Measurements from ENCODE around the gene VTI1B.
"Not testable (repeated sequence)": the region's sequence is repeated elsewhere in the genome, so short reads cannot be mapped to it uniquely, and the experiment has no call there.

The VTI1B gene, protein sequence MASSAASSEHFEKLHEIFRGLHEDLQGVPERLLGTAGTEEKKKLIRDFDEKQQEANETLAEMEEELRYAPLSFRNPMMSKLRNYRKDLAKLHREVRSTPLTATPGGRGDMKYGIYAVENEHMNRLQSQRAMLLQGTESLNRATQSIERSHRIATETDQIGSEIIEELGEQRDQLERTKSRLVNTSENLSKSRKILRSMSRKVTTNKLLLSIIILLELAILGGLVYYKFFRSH

GRCh38 chr14:67674480-67675218 is at the start of gene VTI1B:
VTI1B (minus strand) TSS chr14:67674632; CDS start chr14:67674489, 143 bp downstream.
- peaks cover 7% of the 10 kb centered on the region; the same call in 1 of the 2 replicates for H3K36me3 ChIP-seq (ENCODE audit: insufficient read depth, low read length)
- no peaks in the 10 kb centered on the region for H3K9me3 ChIP-seq (ENCODE audit: control insufficient read depth, insufficient read depth, low read length)
- peak within 1 kb of the TSS; percentile 95 for H3K9ac ChIP-seq (ENCODE audit: low read depth, low read length)
- H3K4me1 ChIP-seq (ENCODE audit: insufficient read depth, low read length), result peaks cover 6% of the 10 kb centered on the region; the same call in 1 of the 2 replicates

- H3K36me3 ChIP-seq (ENCODE audit: insufficient read depth, low read length), result no peaks in the 10 kb centered on the region
- H3K4me1 ChIP-seq (ENCODE audit: insufficient read depth, low read length), result no peaks in the 10 kb centered on the region
- peak overlapping the region; percentile 7; the same call in 1 of the 2 replicates for H3K9ac ChIP-seq (ENCODE audit: low read depth, low read length)
- no peaks in the 10 kb centered on the region for H3K9me3 ChIP-seq (ENCODE audit: control insufficient read depth, insufficient read depth, low read length)
Observed at GRCh38 chr14:67722293-67722692, 47.9 kb upstream of the VTI1B start.

DNA sequence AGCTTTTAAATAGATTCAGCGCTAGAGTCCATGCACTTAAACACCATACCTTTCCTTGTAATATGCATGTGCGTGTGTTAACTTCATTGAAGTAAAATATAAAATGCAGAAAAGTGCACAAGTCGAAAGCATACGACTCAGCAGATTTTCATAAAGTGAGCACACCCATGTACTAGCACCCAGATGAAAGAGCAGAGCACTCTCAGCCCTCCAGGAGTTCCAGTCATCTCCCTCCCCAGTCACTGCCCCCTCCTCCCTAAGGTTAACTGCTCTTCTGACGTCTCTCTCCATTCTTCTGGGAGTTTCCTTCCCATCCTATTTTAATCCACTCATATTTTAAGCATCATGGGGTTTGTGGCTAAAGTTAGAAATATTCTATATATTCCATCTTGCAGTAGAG is 47.4 kb upstream of the VTI1B start:
- Histone ChIP-seq H3K9ac (ENCODE audit: low read depth, low read length) (no peak overlapping the region; the same call in 1 of the 2 replicates), H3K4me1 (ENCODE audit: insufficient read depth, low read length) (no peaks in the 10 kb centered on the region), H3K9me3 (ENCODE audit: control insufficient read depth, insufficient read depth, low read length) (no peaks in the 10 kb centered on the region), H3K36me3 (ENCODE audit: insufficient read depth, low read length) (no peaks in the 10 kb centered on the region)

DNA sequence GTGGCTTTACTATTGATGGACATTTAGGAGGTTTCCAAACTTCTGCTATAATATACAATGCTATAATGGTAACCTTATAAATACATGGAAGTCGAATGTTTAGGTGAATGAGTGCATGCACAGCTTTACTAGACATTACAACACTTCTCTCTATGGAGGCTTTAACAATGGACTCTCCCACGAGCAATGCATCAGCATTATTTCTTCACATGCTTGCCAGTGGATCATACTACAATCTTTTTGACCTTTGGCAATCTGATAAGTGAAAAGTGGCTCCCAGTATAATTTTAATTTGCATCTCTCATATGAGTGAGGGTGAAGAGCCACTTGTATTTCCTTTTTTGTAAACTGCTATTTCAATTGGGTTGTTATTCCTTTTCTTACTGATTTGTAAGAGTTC is 45.4 kb upstream of the VTI1B start:
- H3K9me3 ChIP-seq (ENCODE audit: control insufficient read depth, insufficient read depth, low read length), result no peaks in the 10 kb centered on the region
- H3K4me1 ChIP-seq (ENCODE audit: insufficient read depth, low read length), result no peaks in the 10 kb centered on the region
- no peak overlapping the region for H3K9ac ChIP-seq (ENCODE audit: low read depth, low read length)
- H3K36me3 ChIP-seq (ENCODE audit: insufficient read depth, low read length), result no peaks in the 10 kb centered on the region

GRCh38 chr14:67719385-67719784 is 45.0 kb upstream of the VTI1B start:
- not testable (repeated sequence) for H3K9me3 ChIP-seq (ENCODE audit: control insufficient read depth, insufficient read depth, low read length); H3K4me1 ChIP-seq (ENCODE audit: insufficient read depth, low read length); H3K36me3 ChIP-seq (ENCODE audit: insufficient read depth, low read length); H3K9ac ChIP-seq (ENCODE audit: low read depth, low read length)

DNA sequence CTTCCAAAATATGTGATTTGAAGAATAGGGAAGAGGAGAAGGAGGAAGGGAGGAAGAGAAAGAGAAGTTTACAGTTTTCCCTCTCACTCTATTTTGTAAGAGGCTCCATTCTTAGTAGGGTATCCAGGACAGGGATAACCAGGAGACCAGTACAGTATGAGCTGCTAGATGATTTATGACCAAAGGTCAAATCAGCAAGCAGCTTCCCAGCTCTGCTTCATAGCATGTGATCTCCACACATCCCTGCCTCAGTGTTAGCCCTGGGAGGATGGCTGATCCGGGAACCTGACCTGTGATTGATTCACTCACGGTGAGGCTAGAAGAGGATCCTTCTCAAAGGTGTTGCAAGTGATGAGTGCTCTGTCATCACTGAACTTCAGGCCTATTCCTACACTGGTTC is 43.8 kb upstream of the VTI1B start:
- Histone ChIP-seq H3K9ac (ENCODE audit: low read depth, low read length) (no peak overlapping the region), H3K9me3 (ENCODE audit: control insufficient read depth, insufficient read depth, low read length) (no peaks in the 10 kb centered on the region), H3K36me3 (ENCODE audit: insufficient read depth, low read length) (no peaks in the 10 kb centered on the region), H3K4me1 (ENCODE audit: insufficient read depth, low read length) (no peaks in the 10 kb centered on the region)

DNA sequence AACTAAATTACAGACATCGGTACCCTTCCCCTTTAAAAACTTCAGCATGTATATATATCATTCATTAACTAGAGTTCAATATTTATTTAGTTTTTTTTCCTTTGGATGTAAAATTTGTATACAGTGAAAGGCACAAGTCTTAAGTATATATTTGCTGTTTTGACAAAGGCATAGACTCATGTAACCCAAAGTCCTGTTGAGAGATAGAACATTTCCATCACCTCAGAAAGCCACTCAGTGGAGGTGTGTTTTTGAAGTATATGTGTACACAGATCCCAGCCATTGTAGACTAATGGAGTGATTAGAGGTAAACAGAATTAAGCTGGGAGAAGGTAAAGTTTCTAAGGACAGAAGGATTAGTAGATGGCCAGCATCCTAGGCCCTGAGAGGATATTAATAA is 42.6 kb upstream of the VTI1B start:
- Histone ChIP-seq H3K36me3 (ENCODE audit: insufficient read depth, low read length) (no peaks in the 10 kb centered on the region), H3K4me1 (ENCODE audit: insufficient read depth, low read length) (no peaks in the 10 kb centered on the region), H3K9ac (ENCODE audit: low read depth, low read length) (no peak overlapping the region), H3K9me3 (ENCODE audit: control insufficient read depth, insufficient read depth, low read length) (peaks cover 2% of the 10 kb centered on the region; the same call in 1 of the 2 replicates)

- Histone ChIP-seq H3K36me3 (ENCODE audit: insufficient read depth, low read length) (no peaks in the 10 kb centered on the region), H3K4me1 (ENCODE audit: insufficient read depth, low read length) (no peaks in the 10 kb centered on the region), H3K9ac (ENCODE audit: low read depth, low read length) (no peak overlapping the region), H3K9me3 (ENCODE audit: control insufficient read depth, insufficient read depth, low read length) (peaks cover 19% of the 10 kb centered on the region)
Observed at GRCh38 chr14:67710209-67710608, 35.8 kb upstream of the VTI1B start.

DNA sequence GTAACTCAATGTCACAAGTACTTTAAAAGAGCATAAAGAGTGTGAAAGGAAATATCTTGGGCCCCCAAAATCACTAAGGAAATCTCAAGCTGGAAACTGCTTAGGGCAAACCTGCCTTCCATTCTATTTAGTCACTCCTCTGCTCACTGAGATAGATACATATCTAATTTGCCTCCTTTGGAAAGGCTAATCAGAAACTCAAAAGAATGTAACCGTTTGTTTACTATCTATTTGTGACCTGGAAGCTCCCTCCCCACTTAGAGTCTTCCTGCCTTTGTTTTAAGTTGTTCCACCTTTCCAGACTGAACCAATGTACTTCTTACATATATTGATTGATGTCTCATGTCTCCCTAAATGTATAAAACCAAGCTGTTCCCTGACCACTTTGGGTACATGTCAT is 35.4 kb upstream of the VTI1B start:
- H3K4me1 ChIP-seq (ENCODE audit: insufficient read depth, low read length); H3K36me3 ChIP-seq (ENCODE audit: insufficient read depth, low read length); H3K9ac ChIP-seq (ENCODE audit: low read depth, low read length): not testable (repeated sequence)
- peaks cover 19% of the 10 kb centered on the region for H3K9me3 ChIP-seq (ENCODE audit: control insufficient read depth, insufficient read depth, low read length)

- H3K4me1 ChIP-seq (ENCODE audit: insufficient read depth, low read length); H3K36me3 ChIP-seq (ENCODE audit: insufficient read depth, low read length); H3K9ac ChIP-seq (ENCODE audit: low read depth, low read length): not testable (repeated sequence)
- H3K9me3 ChIP-seq (ENCODE audit: control insufficient read depth, insufficient read depth, low read length), result peaks cover 19% of the 10 kb centered on the region
Observed at GRCh38 chr14:67709346-67709745, 34.9 kb upstream of the VTI1B start.

- no peaks in the 10 kb centered on the region for H3K36me3 ChIP-seq (ENCODE audit: insufficient read depth, low read length)
- H3K4me1 ChIP-seq (ENCODE audit: insufficient read depth, low read length), result no peaks in the 10 kb centered on the region
- H3K9me3 ChIP-seq (ENCODE audit: control insufficient read depth, insufficient read depth, low read length), result peaks cover 14% of the 10 kb centered on the region
- no peak overlapping the region for H3K9ac ChIP-seq (ENCODE audit: low read depth, low read length)
Observed at GRCh38 chr14:67705211-67705610, 30.8 kb upstream of the VTI1B start.

- H3K36me3 ChIP-seq (ENCODE audit: insufficient read depth, low read length), result no peaks in the 10 kb centered on the region
- no peak overlapping the region for H3K9ac ChIP-seq (ENCODE audit: low read depth, low read length)
- H3K9me3 ChIP-seq (ENCODE audit: control insufficient read depth, insufficient read depth, low read length), result peaks cover 11% of the 10 kb centered on the region; the same call in 1 of the 2 replicates
- H3K4me1 ChIP-seq (ENCODE audit: insufficient read depth, low read length), result no peaks in the 10 kb centered on the region
Observed at GRCh38 chr14:67704484-67705089, 30.2 kb upstream of the VTI1B start.

- peaks cover 7% of the 10 kb centered on the region; the same call in 1 of the 2 replicates for H3K9me3 ChIP-seq (ENCODE audit: control insufficient read depth, insufficient read depth, low read length)
- no peaks in the 10 kb centered on the region for H3K4me1 ChIP-seq (ENCODE audit: insufficient read depth, low read length)
- H3K9ac ChIP-seq (ENCODE audit: low read depth, low read length), result no peak overlapping the region
- H3K36me3 ChIP-seq (ENCODE audit: insufficient read depth, low read length), result no peaks in the 10 kb centered on the region
Observed at GRCh38 chr14:67703997-67704396, 29.6 kb upstream of the VTI1B start.

- not testable (repeated sequence) for H3K36me3 ChIP-seq (ENCODE audit: insufficient read depth, low read length); H3K4me1 ChIP-seq (ENCODE audit: insufficient read depth, low read length); H3K9ac ChIP-seq (ENCODE audit: low read depth, low read length); H3K9me3 ChIP-seq (ENCODE audit: control insufficient read depth, insufficient read depth, low read length)
Observed at GRCh38 chr14:67701492-67701891, 27.1 kb upstream of the VTI1B start, which contains the start of gene RDH12. RDH12 (plus strand) TSS chr14:67701886; CDS start chr14:67722643, 20,757 bp downstream.

GRCh38 chr14:67698179-67698578 is 23.7 kb upstream of the VTI1B start:
- H3K9me3 ChIP-seq (ENCODE audit: control insufficient read depth, insufficient read depth, low read length), result no peaks in the 10 kb centered on the region
- H3K4me1 ChIP-seq (ENCODE audit: insufficient read depth, low read length), result no peaks in the 10 kb centered on the region; the same call in 1 of the 2 replicates
- H3K9ac ChIP-seq (ENCODE audit: low read depth, low read length), result no peak overlapping the region
- H3K36me3 ChIP-seq (ENCODE audit: insufficient read depth, low read length), result no peaks in the 10 kb centered on the region
